K562 (cell line): ENCODE data around the gene SMIM10L1. TPM values are rescaled to one million over a fixed set of nuclear protein-coding genes. Genes with fewer than 3 reads are reported as not detected.

ENCODE experiments used
- ATAC-seq: fragments of 200-7000 bp; cut with Tn5 transposase; 3 replicates; pipeline ENCODE4 v1.9.1; 2020; ENCODE audit warnings: moderate library complexity
- BruUV-seq: library from RNA; stranded (reverse); fragments of 400-500 nt; replicated peaks from 2 replicates; lab custom pipeline; 2021; lab: Mats Ljungman, UMichigan
- CTCF ChIA-PET: fragments of 300-600 bp; formaldehyde crosslinking; extraction: SDS; loops from one replicate; lab custom pipeline; 2021; ENCODE audit warnings: low intra/inter-chr PET ratio; lab: Yijun Ruan, JAX
- POLR2A ChIA-PET: fragments of 300-600, 350-650 bp; sonication (Branson Sonifier 250); formaldehyde crosslinking; extraction: SDS; loops from one replicate; lab custom pipeline; 2021; ENCODE audit warnings: antibody characterized with exemption, inconsistent platforms; lab: Yijun Ruan, JAX
- DNase-seq, 4 experiments: peaks; one replicate each; pipeline versions ENCODE4 v3.0.0 to v3.0.0-alpha.2; 2011 to 2018; ENCODE audit warnings: low spot score in 3 of 4, mixed read lengths in 3 of 4; ENCODE audit errors: extremely low read depth in 1 of 4
- FAIRE-seq: peaks from 2 replicates; lab custom pipeline; 2011; peaks lifted over from hg19 to GRCh38; lab: Jason Lieb, UNC
- H2AFZ ChIP-seq: 2 replicates; pipeline ENCODE4 v1.6.0; 2011; ENCODE audit warnings: low read depth, low read length, control low read depth, inconsistent platforms
- H3K27ac ChIP-seq: fragments of 200-600 bp; 3 replicates; pipeline ENCODE4 v1.8.0; 2011; ENCODE audit warnings: low read depth, mild to moderate bottlenecking, control low read depth, inconsistent platforms, low read length, moderate library complexity, mixed read lengths; ENCODE audit errors: extremely low read depth
- H3K27me3 ChIP-seq, 2 experiments: fragments of 300-600 bp in 1 of 2; 2 replicates in 1 of 2; 3 replicates in 1 of 2; pipeline versions ENCODE4 v1.6.0 to v1.8.0; 2011; ENCODE audit warnings: inconsistent platforms in 2 of 2, low read length in 2 of 2, mild to moderate bottlenecking in 1 of 2, mixed read lengths in 1 of 2, moderate library complexity in 1 of 2; ENCODE audit not compliant: control insufficient read depth in 2 of 2, insufficient read depth in 2 of 2
- H3K36me3 ChIP-seq: fragments of 300-600 bp; 3 replicates; pipeline ENCODE4 v1.8.0; 2011; ENCODE audit warnings: mild to moderate bottlenecking, low read length, inconsistent platforms; ENCODE audit not compliant: control insufficient read depth, insufficient read depth
- H3K4me1 ChIP-seq, 2 experiments: fragments of 200-600 bp in 1 of 2; replicated peaks in 1 of 2; 2 replicates in 1 of 2; 3 replicates in 1 of 2; pipeline versions ENCODE4 v1.5.1 to v1.8.0; 2011; ENCODE audit warnings: inconsistent platforms in 2 of 2, low read length in 2 of 2, mild to moderate bottlenecking in 1 of 2, mixed read lengths in 1 of 2, moderate library complexity in 1 of 2; ENCODE audit not compliant: control insufficient read depth in 2 of 2, insufficient read depth in 2 of 2
- H3K4me2 ChIP-seq: 2 replicates; pipeline ENCODE4 v1.6.1; 2011; ENCODE audit warnings: low read length, control low read depth, inconsistent platforms, mixed read lengths; ENCODE audit not compliant: insufficient read depth
- H3K4me3 ChIP-seq: fragments of 200-600 bp; sonication (generic), shearing (Covaris generic); 2 replicates; pipeline ENCODE4 v1.5.1; 2016; ENCODE audit warnings: control low read depth, inconsistent platforms
- H3K79me2 ChIP-seq: fragments of 200-600 bp; 3 replicates; pipeline ENCODE4 v1.8.0; 2011; ENCODE audit warnings: low read length, inconsistent platforms; ENCODE audit not compliant: control insufficient read depth, insufficient read depth
- H3K9ac ChIP-seq, 2 experiments: 2 replicates each; pipeline versions ENCODE4 v1.6.0 to v1.6.1; 2011; ENCODE audit warnings: low read depth in 2 of 2, low read length in 2 of 2, control low read depth in 1 of 2, inconsistent platforms in 1 of 2, mild to moderate bottlenecking in 1 of 2, mixed read lengths in 1 of 2; ENCODE audit not compliant: insufficient read depth in 1 of 2
- H3K9me1 ChIP-seq: one replicate; pipeline ENCODE4 v1.6.0; 2011; ENCODE audit warnings: inconsistent platforms, mild to moderate bottlenecking, low read length, moderate library complexity; ENCODE audit not compliant: control insufficient read depth, insufficient read depth
- H3K9me3 ChIP-seq: replicated peaks from 2 replicates; pipeline ENCODE4 v1.5.1; 2011; ENCODE audit warnings: low read depth, low read length, inconsistent platforms; ENCODE audit not compliant: control insufficient read depth, insufficient read depth
- H4K20me1 ChIP-seq: replicated peaks from 2 replicates; pipeline ENCODE4 v1.6.1; 2011; ENCODE audit warnings: low read length, inconsistent platforms, mixed read lengths; ENCODE audit not compliant: control insufficient read depth, insufficient read depth
- CXXC5 ChIP-seq: fragments of 250-450 bp; sonication (Bioruptor Pico); IDR thresholded peaks from 2 replicates; pipeline ENCODE4 v1.8.0; 2022; ENCODE audit warnings: inconsistent platforms, mild to moderate bottlenecking, moderate library complexity
- ETS2 ChIP-seq: IDR thresholded peaks from 2 replicates; pipeline ENCODE4 v1.6.1; 2016; ENCODE audit warnings: borderline replicate concordance, missing genetic modification characterization, mild to moderate bottlenecking, moderate library complexity, missing compliant biosample characterization; ENCODE audit not compliant: poor library complexity, severe bottlenecking
- HNRNPUL1 ChIP-seq: fragments of 200-400 bp; formaldehyde crosslinking; IDR thresholded peaks from 2 replicates; pipeline ENCODE4 v1.6.1; 2017; ENCODE audit warnings: low read length
- MYC ChIP-seq, 2 experiments: fragments of 250-450 bp in 1 of 2; sonication (Bioruptor Pico) in 1 of 2; IDR thresholded peaks; 2 replicates each; pipeline versions ENCODE4 v1.5.1 to v1.6.1; 2012 to 2021; ENCODE audit warnings: low read depth in 2 of 2, borderline replicate concordance in 1 of 2, improper control_type of control experiment in 1 of 2, low read length in 1 of 2, mild to moderate bottlenecking in 1 of 2, moderate library complexity in 1 of 2
- SMARCA4 ChIP-seq: fragments of 450-650 bp; IDR thresholded peaks from 2 replicates; pipeline ENCODE4 v1.6.1; 2016
- SRSF3 ChIP-seq: fragments of 200-400 bp; formaldehyde crosslinking; IDR thresholded peaks from 2 replicates; pipeline ENCODE4 v1.6.1; 2016; ENCODE audit warnings: mild to moderate bottlenecking, low read length, moderate library complexity; ENCODE audit not compliant: insufficient read depth
- SUPT5H ChIP-seq: fragments of 450-650 bp; IDR thresholded peaks from 2 replicates; pipeline ENCODE4 v1.6.1; 2016
- ZBTB43 ChIP-seq: sonication (generic); formaldehyde crosslinking; IDR thresholded peaks from 2 replicates; pipeline ENCODE4 v1.8.0; 2023; ENCODE audit warnings: mild to moderate bottlenecking, missing genetic modification reagents
- ZNF239 ChIP-seq: fragments of 250-450 bp; sonication (Bioruptor Pico); IDR thresholded peaks from 2 replicates; pipeline ENCODE4 v1.4.0; 2020; ENCODE audit warnings: mild to moderate bottlenecking
- ZNF77 ChIP-seq: fragments of 250-450 bp; sonication (Bioruptor Pico); IDR thresholded peaks from 2 replicates; pipeline ENCODE4 v1.5.0; 2020
- WGBS: fragments of 100-300 bp; shearing (Covaris generic); methylation state at CpG from one replicate; pipeline ENCODE4 v1.1.6; 2016; ENCODE audit warnings: low coverage, mixed read lengths; ENCODE audit not compliant: insufficient coverage; ENCODE audit errors: missing lambda C conversion rate; 5-methylcytosine and 5-hydroxymethylcytosine counted together
- in situ Hi-C: fragments of 300-500 bp; cut with MboI; formaldehyde crosslinking; loops from 4 replicates; pipeline ENCODE4 v1.15.0; 2018; ENCODE audit warnings: inconsistent platforms, mixed read lengths
- intact Hi-C: fragments of 100-400 bp; cut with micrococcal nuclease; formaldehyde crosslinking; loops from 2 replicates; pipeline ENCODE4 v1.14.2; 2022
- polyA plus RNA-seq, 8 experiments: library from polyadenylated mRNA; depleted of rRNA in 4 of 8; stranded (reverse) in 5 of 8; unstranded in 3 of 8; fragments of >200 nt; fragmentation: Nextera tagmentation in 2 of 8; fragmentation: Illumina TruSeq in 1 of 8; extraction: Ambion mirVana in 2 of 8; extraction: Trizol in 1 of 8; gene quantifications; 2 replicates each; pipeline versions ENCODE4 v1.2.1 to v1.2.3, GENCODE V29; 2011 to 2014; ENCODE audit warnings: inconsistent platforms in 1 of 8, missing spikeins in 1 of 8
- total RNA-seq, 7 experiments: library from RNA; depleted of rRNA in 6 of 7; stranded (reverse); fragments of >200 nt in 6 of 7; fragmentation: Illumina TruSeq in 2 of 7; extraction: Trizol in 2 of 7; gene quantifications; 2 replicates each; pipeline versions ENCODE4 v1.2.1 to v1.2.3, GENCODE V29; 2011 to 2021; ENCODE audit warnings: low replicate concordance in 1 of 7

The SMIM10L1 gene
- total and polyA plus RNA-seq, 9 of the 15 experiments (the other 6 are each of a cell fraction or from before 2014, with no cell fraction given) = 3.0 to 12.1 (median 9.0) TPM

GRCh38 chr12:11136075-11136474, 34.9 kb upstream of the SMIM10L1 start:
- no peak overlapping the region for H3K27ac ChIP-seq
- no peak overlapping the region for H2AFZ ChIP-seq
- no peaks in the 10 kb centered on the region for H4K20me1 ChIP-seq
- POLR2A ChIA-PET = no interaction called here
- TF ChIP-seq CXXC5 (CRISPR knock-in tag) (no peak), ZNF77 (CRISPR knock-in tag) (no peak), ZNF239 (no peak), MYC (IDR thresholded peaks at IDR 0.05; ENCODE audit: low read depth, low read length) (no peak), MYC (CRISPR knock-in tag; IDR thresholded peaks at IDR 0.05; ENCODE audit: borderline replicate concordance, low read depth) (no peak), ETS2 (tag) (no peak), SMARCA4 (no peak), SUPT5H (no peak), SRSF3 (no peak), HNRNPUL1 (no peak), ZBTB43 (CRISPR knock-in tag) (no peak)
- H3K4me2 ChIP-seq = no peak overlapping the region
- no peaks in the 10 kb centered on the region for H3K9me1 ChIP-seq
- FAIRE-seq (no peak), DNase-seq (no peak), ATAC-seq (no peak)
- BruUV-seq = no TSS peak
- peaks cover 57% of the 10 kb centered on the region for H3K79me2 ChIP-seq
- H3K27me3 ChIP-seq = no peaks in the 10 kb centered on the region
- H3K9me3 ChIP-seq = no peaks in the 10 kb centered on the region
- H3K4me1 ChIP-seq = no peaks in the 10 kb centered on the region
- in situ Hi-C loops = no loop called here
- CTCF ChIA-PET = no interaction called here
- no peak overlapping the region for H3K4me3 ChIP-seq
- intact Hi-C loops = no loop called here
- no peak overlapping the region for H3K9ac ChIP-seq
- peaks cover 4% of the 10 kb centered on the region; the same call in 2 of the 3 replicates for H3K36me3 ChIP-seq
- WGBS = 41% methylated on average over 2 of the region's 2 CpGs
